Karpas-422 (cell line): ENCODE data around the gene SIGLEC11. TPM values are rescaled to one million over a fixed set of nuclear protein-coding genes. Genes with fewer than 3 reads are reported as not detected.
"Not testable (repeated sequence)": the region's sequence is repeated elsewhere in the genome, so short reads cannot be mapped to it uniquely, and the experiment has no call there.

Experiments
- DNase-seq: peaks from one replicate; pipeline ENCODE4 v3.0.0-alpha.2; 2015
- H2AFZ ChIP-seq: fragments of 200-600 bp; sonication (generic); 2 replicates; pipeline ENCODE4 v1.6.1; 2014; ENCODE audit warnings: antibody characterized with exemption, low read length, mixed read lengths
- H3K27ac ChIP-seq: fragments of 200-600 bp; sonication (generic); 2 replicates; pipeline ENCODE4 v1.5.1; 2014; ENCODE audit warnings: mild to moderate bottlenecking, low read length, moderate library complexity
- H3K27me3 ChIP-seq: fragments of 200-600 bp; sonication (generic); 2 replicates; pipeline ENCODE4 v1.6.1; 2014; ENCODE audit warnings: low read length, mixed read lengths
- H3K36me3 ChIP-seq: fragments of 200-600 bp; sonication (generic); 2 replicates; pipeline ENCODE4 v1.6.1; 2014; ENCODE audit warnings: low read length, mixed read lengths; ENCODE audit not compliant: insufficient read depth
- H3K4me1 ChIP-seq: fragments of 200-600 bp; sonication (generic); 2 replicates; pipeline ENCODE4 v1.6.1; 2014; ENCODE audit warnings: mild to moderate bottlenecking, low read length, mixed read lengths
- H3K4me2 ChIP-seq: fragments of 200-600 bp; sonication (generic); 2 replicates; pipeline ENCODE4 v1.6.1; 2014; ENCODE audit warnings: low read length, low read depth, mild to moderate bottlenecking; ENCODE audit not compliant: poor library complexity, severe bottlenecking
- H3K4me3 ChIP-seq: fragments of 200-600 bp; sonication (generic); 2 replicates; pipeline ENCODE4 v1.5.1; 2014; ENCODE audit warnings: mild to moderate bottlenecking, antibody characterized with exemption, low read length, mixed read lengths
- H3K79me2 ChIP-seq: fragments of 200-600 bp; sonication (generic); 2 replicates; pipeline ENCODE4 v1.6.1; 2014; ENCODE audit warnings: mild to moderate bottlenecking, low read length, mixed read lengths
- H3K9ac ChIP-seq: fragments of 200-600 bp; sonication (generic); 2 replicates; pipeline ENCODE4 v1.6.0; 2014; ENCODE audit warnings: low read length
- H3K9me2 ChIP-seq: fragments of 200-600 bp; sonication (generic), shearing (Covaris generic); replicated peaks from 2 replicates; pipeline ENCODE4 v1.6.0; 2014; ENCODE audit warnings: mild to moderate bottlenecking, low read length, moderate library complexity; ENCODE audit not compliant: insufficient read depth
- H3K9me3 ChIP-seq: fragments of 300-700, 200-600 bp; sonication (generic); 2 replicates; pipeline ENCODE4 v1.6.1; 2014; ENCODE audit warnings: low read length, mixed read lengths
- H4K20me1 ChIP-seq: fragments of 200-600 bp; sonication (generic); 2 replicates; pipeline ENCODE4 v1.6.1; 2014; ENCODE audit warnings: mild to moderate bottlenecking, antibody characterized with exemption, low read length, low read depth; ENCODE audit not compliant: insufficient read depth
- total RNA-seq: library from RNA; depleted of rRNA; stranded (reverse); fragments of >200 nt; shearing (Covaris generic); gene quantifications from 2 replicates; pipeline ENCODE4 v1.2.3, GENCODE V29; 2014; ENCODE audit warnings: low replicate concordance

Gene SIGLEC11
- total RNA-seq, 1 experiment from 2014 or later = not detected

DNA sequence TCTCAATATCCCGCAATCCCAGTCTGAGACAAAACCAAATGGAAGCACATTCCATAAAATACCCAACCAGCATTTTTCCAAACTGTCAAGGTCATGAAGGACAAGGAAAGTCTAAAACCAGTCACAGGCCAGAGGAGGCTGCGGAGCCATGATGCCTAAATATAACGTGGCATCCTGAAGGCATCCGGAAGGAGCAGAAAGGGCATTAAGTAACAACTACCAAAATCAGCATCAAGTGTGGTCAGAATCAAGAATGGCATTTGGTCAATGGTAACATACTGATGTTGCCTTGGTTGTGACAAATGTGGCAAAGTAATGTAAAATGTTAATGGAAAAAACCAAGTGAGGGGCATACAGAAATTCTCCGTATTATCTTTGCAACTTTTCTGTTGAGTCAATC lies 35.5 kb downstream of the SIGLEC11 start:
- peaks cover 94% of the 10 kb centered on the region for H3K79me2 ChIP-seq
- H3K36me3 ChIP-seq = peaks cover 35% of the 10 kb centered on the region
- no peaks in the 10 kb centered on the region for H3K27me3 ChIP-seq
- no peak for DNase-seq
- H3K9ac ChIP-seq = peak overlapping the region; percentile 68; the same call in 1 of the 2 replicates
- H3K9me3 ChIP-seq = no peaks in the 10 kb centered on the region
- no peak overlapping the region for H2AFZ ChIP-seq
- H3K4me1 ChIP-seq = peaks cover 66% of the 10 kb centered on the region
- peaks cover 8% of the 10 kb centered on the region for H4K20me1 ChIP-seq
- H3K27ac ChIP-seq = peak overlapping the region; percentile 91; the same call in 1 of the 2 replicates
- peak overlapping the region; percentile 66 for H3K4me2 ChIP-seq
- H3K9me2 ChIP-seq = no peaks in the 10 kb centered on the region
- H3K4me3 ChIP-seq = 0 out of 2 replicates have a peak overlapping the region, but pooled peaks have one; percentile 7

- not testable (repeated sequence) for H4K20me1 ChIP-seq
These were observed 36.1 kb downstream of the SIGLEC11 start for GRCh38 chr19:49924881-49925210.

DNA sequence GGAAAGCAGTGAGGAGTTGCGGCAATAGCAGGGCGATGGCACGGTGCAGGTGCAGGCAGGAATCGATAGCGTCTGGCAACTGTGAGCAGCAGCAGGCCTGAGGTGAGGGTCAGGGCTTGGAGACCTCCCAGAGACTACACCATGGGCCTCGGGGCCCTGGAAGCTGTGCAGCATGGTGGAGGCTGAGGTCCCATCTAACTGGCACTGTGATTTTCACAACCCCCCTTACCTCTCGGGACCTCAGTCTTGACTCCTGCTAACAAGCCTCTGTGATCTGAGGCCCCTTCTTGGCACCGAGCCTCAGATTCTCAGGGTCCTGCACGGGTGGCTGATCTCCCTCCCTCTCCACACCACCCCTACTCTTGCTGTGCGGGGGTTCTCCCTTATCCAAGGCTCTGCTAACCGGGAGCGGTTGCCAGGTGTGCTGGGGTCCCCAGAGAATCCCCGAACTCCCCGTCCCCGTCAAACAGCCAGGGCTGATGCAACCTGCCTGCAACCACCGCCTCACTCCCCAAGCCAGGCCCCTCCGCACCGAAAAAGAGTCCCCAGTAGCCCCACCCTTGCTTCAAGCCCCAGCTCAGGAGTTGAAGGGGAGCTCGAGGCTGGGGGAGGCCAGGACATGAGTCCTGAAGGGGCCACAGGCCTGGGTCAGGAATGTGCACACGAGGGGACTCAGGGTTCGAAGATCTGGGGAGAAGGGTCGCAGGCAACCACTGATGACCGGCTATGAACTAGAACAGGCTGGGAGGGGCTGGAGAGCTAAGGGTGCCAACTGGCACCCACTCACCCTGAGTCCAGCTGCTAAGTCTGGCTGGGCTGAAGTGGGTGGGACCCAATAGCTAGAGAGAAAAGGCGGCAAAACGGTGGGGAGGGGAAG lies 36.7 kb downstream of the SIGLEC11 start:
- Histone ChIP-seq H3K9me2 (no peaks in the 10 kb centered on the region), H3K9ac (peak overlapping the region; percentile 68), H3K9me3 (no peaks in the 10 kb centered on the region), H3K79me2 (peaks cover 92% of the 10 kb centered on the region), H3K4me2 (peak overlapping the region; percentile 66), H3K36me3 (peaks cover 30% of the 10 kb centered on the region), H2AFZ (no peak overlapping the region), H3K4me1 (peaks cover 56% of the 10 kb centered on the region), H3K4me3 (peak overlapping the region; percentile 52), H3K27me3 (no peaks in the 10 kb centered on the region), H3K27ac (peak overlapping the region; percentile 91), H4K20me1 (0 out of 2 replicates have a peak, but pooled peaks cover 7% of the 10 kb centered on the region)
- peak; percentile 88 for DNase-seq

More at GRCh38 chr19:49924881-49925210, 36.1 kb downstream of the SIGLEC11 start:
- Histone ChIP-seq H3K79me2 (peaks cover 93% of the 10 kb centered on the region), H3K36me3 (peaks cover 32% of the 10 kb centered on the region), H3K4me1 (peaks cover 60% of the 10 kb centered on the region), H3K4me3 (peak overlapping the region; percentile 52; the same call in 1 of the 2 replicates), H3K4me2 (peak overlapping the region; percentile 66), H3K9ac (peak overlapping the region; percentile 68), H3K27ac (peak overlapping the region; percentile 91)
- not testable (repeated sequence) for H2AFZ ChIP-seq, H3K9me3 ChIP-seq, H3K27me3 ChIP-seq, H3K9me2 ChIP-seq, DNase-seq

DNA sequence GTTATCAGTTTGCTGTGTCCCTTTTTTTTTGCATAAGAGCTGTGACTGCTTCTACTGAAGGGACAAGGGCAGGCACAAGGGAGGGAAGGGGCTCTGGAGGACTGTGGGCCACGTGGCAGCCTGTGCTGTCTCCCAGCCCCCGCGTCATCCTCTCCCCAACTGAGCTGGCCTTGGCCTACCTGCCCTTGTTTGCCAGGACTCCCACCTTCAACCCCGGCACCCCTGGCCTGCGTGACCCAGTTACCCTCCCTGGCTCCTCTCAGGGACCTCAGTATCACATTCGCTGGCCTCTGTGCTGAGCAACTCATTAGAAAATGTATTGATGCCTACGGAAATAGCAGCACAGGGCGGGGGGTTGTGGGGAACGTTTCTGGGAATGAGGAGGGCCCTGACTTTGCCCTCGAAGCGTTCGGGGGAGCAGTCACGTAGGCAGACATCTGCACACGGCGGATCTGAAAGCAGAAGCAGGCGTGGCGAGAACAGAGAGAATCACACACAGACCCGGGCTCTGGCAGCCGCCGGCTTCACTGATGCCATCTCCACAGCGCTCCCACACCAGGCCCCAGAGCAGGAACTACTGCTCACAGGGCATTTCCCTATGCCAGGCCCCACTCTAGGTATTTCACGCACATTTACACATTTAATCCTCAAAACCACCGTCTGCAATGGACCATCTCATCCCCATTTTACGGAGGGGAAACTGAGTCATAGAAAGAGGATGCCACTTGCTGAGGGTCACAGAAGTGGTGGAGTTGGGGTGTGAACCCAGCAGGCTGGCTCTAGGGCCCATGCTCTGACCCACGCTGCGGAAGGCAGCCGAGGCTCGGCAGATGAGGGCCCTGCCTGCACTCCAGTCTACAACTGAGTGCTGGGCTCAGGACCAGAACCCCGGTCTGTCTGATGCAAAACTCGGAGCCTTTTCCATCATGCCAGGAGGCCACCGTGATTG lies 37.6 kb downstream of the SIGLEC11 start:
- H4K20me1 ChIP-seq = 0 out of 2 replicates have a peak, but pooled peaks cover 11% of the 10 kb centered on the region
- DNase-seq = no peak
- H3K9me2 ChIP-seq = no peaks in the 10 kb centered on the region
- H3K4me3 ChIP-seq = peak overlapping the region; percentile 52
- H2AFZ ChIP-seq = no peak overlapping the region
- H3K9me3 ChIP-seq = no peaks in the 10 kb centered on the region
- H3K4me2 ChIP-seq = peak overlapping the region; percentile 66
- H3K36me3 ChIP-seq = peaks cover 33% of the 10 kb centered on the region
- H3K4me1 ChIP-seq = peaks cover 53% of the 10 kb centered on the region
- H3K27me3 ChIP-seq = no peaks in the 10 kb centered on the region
- peaks cover 88% of the 10 kb centered on the region for H3K79me2 ChIP-seq
- peak overlapping the region; percentile 91 for H3K27ac ChIP-seq
- H3K9ac ChIP-seq = peak overlapping the region; percentile 68

DNA sequence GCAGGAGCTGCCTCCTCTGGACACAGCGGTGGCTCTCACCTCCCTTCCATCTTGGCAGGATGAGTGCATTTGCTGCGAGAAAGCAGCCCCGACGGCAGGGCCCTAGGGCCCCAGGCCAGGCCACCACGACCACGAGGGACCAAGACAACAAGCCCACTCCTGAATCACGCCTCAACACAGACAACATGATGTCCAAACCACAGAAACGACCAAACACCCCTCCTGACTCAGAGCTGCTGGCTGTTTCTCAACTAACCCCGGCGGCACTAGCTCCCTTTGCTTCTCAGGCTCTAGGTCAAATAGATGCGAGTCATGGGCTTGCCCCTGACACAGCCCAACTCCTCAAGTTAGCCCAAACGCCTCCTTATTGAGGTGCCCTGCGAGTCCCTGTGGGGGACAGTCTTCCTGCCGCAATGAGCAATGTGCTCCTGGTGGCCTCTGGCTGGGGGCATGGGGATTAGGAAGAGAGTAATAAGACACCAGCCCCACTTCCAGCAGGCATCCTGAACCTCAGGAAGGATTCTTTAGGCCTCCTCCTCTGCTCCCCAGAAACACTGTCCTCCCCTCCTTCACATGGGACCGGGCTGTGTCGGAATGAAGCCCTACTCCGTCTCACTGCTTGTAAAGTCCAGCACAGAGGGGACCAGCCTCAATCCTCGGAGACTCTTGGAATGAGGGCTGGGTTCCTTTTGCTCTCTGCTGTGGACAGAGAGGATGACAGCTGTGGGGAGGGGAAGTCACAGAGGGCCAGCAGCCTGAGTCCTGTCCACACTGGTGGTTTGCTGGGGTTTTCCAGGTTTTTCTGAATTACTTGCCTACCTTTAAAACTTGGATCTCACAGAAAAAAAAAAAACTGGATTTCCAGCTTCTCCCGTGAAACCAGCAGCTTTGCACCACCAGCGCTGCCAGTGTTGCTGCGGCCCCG lies 38.8 kb downstream of the SIGLEC11 start:
- no peak for DNase-seq
- no peak overlapping the region for H3K4me2 ChIP-seq
- H3K9ac ChIP-seq = peak overlapping the region; percentile 68; the same call in 1 of the 2 replicates

GRCh38 chr19:49920624-49921363 lies 40.2 kb downstream of the SIGLEC11 start:
- peaks cover 23% of the 10 kb centered on the region; the same call in 1 of the 2 replicates for H4K20me1 ChIP-seq
- H3K9ac ChIP-seq = no peak overlapping the region

More for the DNA sequence above, 38.8 kb downstream of the SIGLEC11 start:
- no peak overlapping the region for H3K4me3 ChIP-seq
- H3K27ac ChIP-seq = peak overlapping the region; percentile 91
- no peaks in the 10 kb centered on the region for H3K9me2 ChIP-seq
- H3K27me3 ChIP-seq = no peaks in the 10 kb centered on the region
- no peak overlapping the region for H2AFZ ChIP-seq
- no peaks in the 10 kb centered on the region for H3K9me3 ChIP-seq
- H3K4me1 ChIP-seq = peaks cover 41% of the 10 kb centered on the region
- peaks cover 18% of the 10 kb centered on the region; the same call in 1 of the 2 replicates for H4K20me1 ChIP-seq
- peaks cover 30% of the 10 kb centered on the region for H3K36me3 ChIP-seq
- H3K79me2 ChIP-seq = peaks cover 83% of the 10 kb centered on the region

GRCh38 chr19:49918089-49918488 lies 42.9 kb downstream of the SIGLEC11 start:
- no peaks in the 10 kb centered on the region for H3K27me3 ChIP-seq
- H3K4me2 ChIP-seq = no peak overlapping the region
- peaks cover 45% of the 10 kb centered on the region; the same call in 1 of the 2 replicates for H4K20me1 ChIP-seq
- H3K4me1 ChIP-seq = peaks cover 7% of the 10 kb centered on the region
- no peak overlapping the region for H3K4me3 ChIP-seq
- H3K27ac ChIP-seq = no peak overlapping the region
- peaks cover 54% of the 10 kb centered on the region for H3K79me2 ChIP-seq
- H3K9me2 ChIP-seq = no peaks in the 10 kb centered on the region
- no peak overlapping the region for H3K9ac ChIP-seq
- H2AFZ ChIP-seq = no peak overlapping the region
- no peak for DNase-seq
- H3K36me3 ChIP-seq = peaks cover 48% of the 10 kb centered on the region
- no peaks in the 10 kb centered on the region for H3K9me3 ChIP-seq

More at GRCh38 chr19:49920624-49921363, 40.2 kb downstream of the SIGLEC11 start:
- Histone ChIP-seq H3K4me2 (no peak overlapping the region), H3K9me3 (no peaks in the 10 kb centered on the region), H3K79me2 (peaks cover 75% of the 10 kb centered on the region), H3K36me3 (peaks cover 30% of the 10 kb centered on the region), H3K27me3 (no peaks in the 10 kb centered on the region), H3K9me2 (no peaks in the 10 kb centered on the region), H3K4me3 (no peak overlapping the region), H3K4me1 (peaks cover 33% of the 10 kb centered on the region), H2AFZ (no peak overlapping the region), H3K27ac (no peak overlapping the region)
- no peak for DNase-seq
